HCT116 (cell line): ENCODE results near the gene ADGRD1. TPM values are rescaled to one million over a fixed set of nuclear protein-coding genes. Genes with fewer than 3 reads are reported as not detected.

Experiments used
- ATAC-seq: fragments of 200-7000 bp; cut with Tn5 transposase; 2 replicates; pipeline ENCODE4 v1.9.1; 2020; ENCODE audit warnings: mild to moderate bottlenecking, moderate library complexity
- BruUV-seq: library from RNA; stranded (reverse); fragments of 400-500 nt; replicated peaks from 2 replicates; lab custom pipeline; 2021; lab: Mats Ljungman, UMichigan
- CTCF ChIA-PET: fragments of 300-600 bp; sonication (Branson Sonifier 250); formaldehyde crosslinking; loops from one replicate; lab custom pipeline; 2021; ENCODE audit warnings: antibody characterized with exemption; lab: Charles Lee
- POLR2A ChIA-PET: fragments of 300-600, 350-600 bp; sonication (Branson Sonifier 250); formaldehyde crosslinking; loops from one replicate; lab custom pipeline; 2021; ENCODE audit warnings: antibody characterized with exemption; lab: Charles Lee
- RAD21 ChIA-PET, 2 experiments: fragments of 300-600 bp; sonication (Branson Sonifier 250); formaldehyde crosslinking; loops; one replicate each; lab custom pipeline; 2023; ENCODE audit warnings: low total read pairs in 2 of 2; ENCODE audit not compliant: uncharacterized antibody in 2 of 2, unreplicated experiment in 2 of 2, low non-redundant PET in 1 of 2; lab: Charles Lee
- DNase-seq: peaks from one replicate; pipeline ENCODE4 v3.0.0-alpha.2; 2010; ENCODE audit warnings: low read depth, low spot score
- H2AFZ ChIP-seq: fragments of 200-600 bp; shearing (Covaris generic), sonication (generic); 2 replicates; pipeline ENCODE4 v1.6.1; 2017; ENCODE audit warnings: low read depth, mixed run types, mixed read lengths, antibody characterized with exemption, low read length; ENCODE audit not compliant: poor library complexity, severe bottlenecking
- H3K27ac ChIP-seq: 2 replicates; pipeline ENCODE4 v1.5.1; 2012; ENCODE audit warnings: low read depth, low read length
- H3K27me3 ChIP-seq: fragments of 200-600 bp; sonication (generic); 2 replicates; pipeline ENCODE4 v1.6.1; 2016; ENCODE audit warnings: mixed run types, low read length, mixed read lengths; ENCODE audit not compliant: insufficient read depth
- H3K36me3 ChIP-seq, 2 experiments: fragments of 200-500 bp in 1 of 2; fragments of 200-600 bp in 1 of 2; sonication (Bioruptor generic) in 1 of 2; sonication (generic) in 1 of 2; 2 replicates each; pipeline versions ENCODE4 v1.5.1 to v1.6.1; 2014 to 2016; ENCODE audit warnings: low read length in 2 of 2, inconsistent platforms in 1 of 2, mixed read lengths in 1 of 2, mixed run types in 1 of 2; ENCODE audit not compliant: insufficient read depth in 2 of 2, control insufficient read depth in 1 of 2
- H3K4me1 ChIP-seq, 2 experiments: fragments of 200-600 bp in 1 of 2; sonication (generic) in 1 of 2; 2 replicates each; pipeline versions ENCODE4 v1.5.1 to v1.6.1; 2012 to 2017; ENCODE audit warnings: low read length in 2 of 2, inconsistent platforms in 1 of 2, mild to moderate bottlenecking in 1 of 2, mixed read lengths in 1 of 2, mixed run types in 1 of 2, moderate library complexity in 1 of 2; ENCODE audit not compliant: insufficient read depth in 2 of 2, control insufficient read depth in 1 of 2
- H3K4me2 ChIP-seq: fragments of 200-600 bp; sonication (generic); 2 replicates; pipeline ENCODE4 v1.6.1; 2017; ENCODE audit warnings: mixed run types, low read length, mixed read lengths
- H3K4me3 ChIP-seq, 2 experiments: fragments of 200-600 bp in 1 of 2; sonication (generic) in 1 of 2; replicated peaks in 1 of 2; 2 replicates each; pipeline ENCODE4 v1.5.1; 2011 to 2016; ENCODE audit warnings: low read length in 2 of 2, control low read depth in 1 of 2, low read depth in 1 of 2, mild to moderate bottlenecking in 1 of 2, mixed read lengths in 1 of 2, mixed run types in 1 of 2
- H3K79me2 ChIP-seq: fragments of 200-600 bp; sonication (generic); 2 replicates; pipeline ENCODE4 v1.6.1; 2017; ENCODE audit warnings: mild to moderate bottlenecking, mixed run types, low read length, moderate library complexity, mixed read lengths; ENCODE audit not compliant: insufficient read depth
- H3K9ac ChIP-seq: fragments of 200-600 bp; sonication (generic); 2 replicates; pipeline ENCODE4 v1.6.1; 2016; ENCODE audit warnings: low read length, mixed read lengths
- H3K9me2 ChIP-seq: fragments of 200-600 bp; sonication (generic), shearing (Covaris generic); 2 replicates; pipeline ENCODE4 v1.6.1; 2017; ENCODE audit warnings: mixed run types, mild to moderate bottlenecking, moderate library complexity; ENCODE audit not compliant: insufficient read depth
- H3K9me3 ChIP-seq, 2 experiments: fragments of 200-500 bp in 1 of 2; fragments of 200-600 bp in 1 of 2; sonication (Bioruptor generic) in 1 of 2; sonication (generic) in 1 of 2; 2 replicates each; pipeline ENCODE4 v1.6.1; 2014 to 2017; ENCODE audit warnings: low read length in 2 of 2, mixed read lengths in 2 of 2, inconsistent platforms in 1 of 2, low read depth in 1 of 2, mild to moderate bottlenecking in 1 of 2, mixed run types in 1 of 2, moderate library complexity in 1 of 2; ENCODE audit not compliant: control insufficient read depth in 1 of 2, insufficient read depth in 1 of 2
- H4K20me1 ChIP-seq: fragments of 200-600 bp; sonication (generic), shearing (Covaris generic); 2 replicates; pipeline ENCODE4 v1.6.1; 2017; ENCODE audit warnings: mixed run types, mild to moderate bottlenecking, moderate library complexity; ENCODE audit not compliant: insufficient read depth
- EZH2phosphoT487 ChIP-seq: fragments of 200-600 bp; IDR thresholded peaks from 2 replicates; pipeline ENCODE4 v1.6.1; 2018; ENCODE audit warnings: antibody characterized with exemption, borderline replicate concordance
- YY1 ChIP-seq: IDR thresholded peaks from 2 replicates; pipeline ENCODE4 v1.6.1; 2011; ENCODE audit warnings: low read length, low read depth, moderate library complexity, mild to moderate bottlenecking; ENCODE audit not compliant: insufficient replicate concordance; ENCODE audit errors: extremely low read depth
- intact Hi-C: fragments of 100-400 bp; cut with micrococcal nuclease; formaldehyde crosslinking; loops from 2 replicates; pipeline ENCODE4 v1.10.0; 2022
- total RNA-seq: library from RNA; stranded (reverse); gene quantifications from one replicate; pipeline ENCODE4 v1.2.1, GENCODE V29; 2021; ENCODE audit not compliant: unreplicated experiment

Gene ADGRD1
- total RNA-seq, 1 experiment from 2014 or later, result 0.44 TPM

GRCh38 chr12:131066207-131066885 is 112.6 kb downstream of the ADGRD1 start:
- TF ChIP-seq YY1, result no peak
- TF ChIP-seq, all 23 proteins: peak for 0
- no peak overlapping the region for H2AFZ ChIP-seq
- DNase-seq, result no peak
- no peaks in the 10 kb centered on the region for H3K36me3 ChIP-seq
- H3K4me3 ChIP-seq, result no peak overlapping the region
- RAD21 ChIA-PET, result no interaction called here
- POLR2A ChIA-PET, result no interaction called here
- H3K9me2 ChIP-seq, result no peaks in the 10 kb centered on the region
- CTCF ChIA-PET, result no interaction called here
- no peak overlapping the region for H3K9ac ChIP-seq
- ATAC-seq, result no peak
- no peak overlapping the region for H3K27ac ChIP-seq
- no peaks in the 10 kb centered on the region; a peak in 1 of 4 replicates for H3K9me3 ChIP-seq
- H4K20me1 ChIP-seq, result no peaks in the 10 kb centered on the region
- no TSS peak for BruUV-seq
- H3K27me3 ChIP-seq, result no peaks in the 10 kb centered on the region
- intact Hi-C loops, result no loop called here
- H3K4me2 ChIP-seq, result no peak overlapping the region
- H3K79me2 ChIP-seq, result no peaks in the 10 kb centered on the region
- peaks cover 0 to 8% of the 10 kb centered on the region in 2 experiments; a peak in 2 of 4 replicates for H3K4me1 ChIP-seq

GRCh38 chr12:131066886-131067490 is 113.3 kb downstream of the ADGRD1 start:
- Histone ChIP-seq H3K79me2 (no peaks in the 10 kb centered on the region), H3K4me1 (peaks cover 0 to 8% of the 10 kb centered on the region in 2 experiments; a peak in 2 of 4 replicates), H3K27me3 (no peaks in the 10 kb centered on the region), H3K4me3 (no peak overlapping the region), H3K9ac (no peak overlapping the region), H3K27ac (no peak overlapping the region), H2AFZ (no peak overlapping the region), H3K36me3 (no peaks in the 10 kb centered on the region), H3K4me2 (no peak overlapping the region), H4K20me1 (no peaks in the 10 kb centered on the region), H3K9me3 (no peaks in the 10 kb centered on the region; a peak in 1 of 4 replicates), H3K9me2 (no peaks in the 10 kb centered on the region)
- POLR2A ChIA-PET, result no interaction called here
- TF ChIP-seq EZH2phosphoT487, result no peak
- RAD21 ChIA-PET, result no interaction called here
- intact Hi-C loops, result no loop called here
- CTCF ChIA-PET, result no interaction called here
- ATAC-seq (no peak), DNase-seq (no peak)
- BruUV-seq, result no TSS peak
